Glomerular visceral epithelial cell (primary cell): ENCODE measurements around the gene PUDP.
A peak's percentile ranks its signal among the peaks of the same experiment; 100 is the strongest.
"Not testable (repeated sequence)": the region's sequence is repeated elsewhere in the genome, so short reads cannot be mapped to it uniquely, and the experiment has no call there.

ENCODE experiments used
- DNase-seq: peaks from one replicate; pipeline ENCODE4 v3.0.0-alpha.2; 2016; ENCODE audit errors: extremely low spot score

The PUDP gene

GRCh38 chrX:7109838-7110793, 37.8 kb downstream of the PUDP start:
- DNase-seq = no peak

GRCh38 chrX:7109049-7109531, 38.9 kb downstream of the PUDP start:
- DNase-seq = no peak

GRCh38 chrX:7108030-7108429, 39.9 kb downstream of the PUDP start:
- no peak for DNase-seq

GRCh38 chrX:7106649-7107048, 41.3 kb downstream of the PUDP start:
- peak; percentile 6 for DNase-seq

GRCh38 chrX:7102119-7102518, 45.8 kb downstream of the PUDP start:
- no peak for DNase-seq

GRCh38 chrX:7100022-7100421, 47.9 kb downstream of the PUDP start:
- DNase-seq = no peak

- not testable (repeated sequence) for DNase-seq
These were observed 52.3 kb downstream of the PUDP start for GRCh38 chrX:7095657-7096056.

- no peak for DNase-seq
These were observed 54.6 kb downstream of the PUDP start for GRCh38 chrX:7093305-7093704.

- DNase-seq = no peak
These were observed 55.4 kb downstream of the PUDP start for GRCh38 chrX:7092543-7092942.

GRCh38 chrX:7091923-7092322, 56.0 kb downstream of the PUDP start:
- DNase-seq = no peak

GRCh38 chrX:7090641-7091040, 57.3 kb downstream of the PUDP start:
- no peak for DNase-seq

GRCh38 chrX:7088968-7089615, 58.9 kb downstream of the PUDP start:
- DNase-seq = no peak

GRCh38 chrX:7086384-7086783, 61.6 kb downstream of the PUDP start:
- no peak for DNase-seq

- DNase-seq = no peak
These were observed 62.1 kb downstream of the PUDP start for GRCh38 chrX:7085879-7086278.

- DNase-seq = no peak
These were observed 63.1 kb downstream of the PUDP start for GRCh38 chrX:7084841-7085240.

GRCh38 chrX:7083468-7084396, 64.2 kb downstream of the PUDP start:
- peak; percentile 92 for DNase-seq

GRCh38 chrX:7083021-7083420, 64.9 kb downstream of the PUDP start:
- DNase-seq = no peak

- DNase-seq = no peak
These were observed 65.4 kb downstream of the PUDP start for GRCh38 chrX:7082556-7082955.

GRCh38 chrX:7077241-7078230, 70.4 kb downstream of the PUDP start:
- DNase-seq = no peak

- no peak for DNase-seq
These were observed 71.7 kb downstream of the PUDP start for GRCh38 chrX:7076245-7076661.

- DNase-seq = no peak
These were observed 73.1 kb downstream of the PUDP start for GRCh38 chrX:7074908-7075204.
